OCI-LY3 (cell line): ENCODE data around the gene WARS2.

Experiments used
- H2AFZ ChIP-seq: fragments of 200-600, 300-600 bp; shearing (Covaris generic); 2 replicates; pipeline ENCODE4 v1.6.0; 2014; ENCODE audit warnings: antibody characterized with exemption, low read depth, low read length
- H3K27ac ChIP-seq: fragments of 200-600, 300-600 bp; sonication (generic); 2 replicates; pipeline ENCODE4 v1.5.1; 2014; ENCODE audit warnings: mild to moderate bottlenecking, low read length, moderate library complexity, mixed read lengths
- H3K27me3 ChIP-seq: fragments of 200-600, 300-600 bp; sonication (generic); 2 replicates; pipeline ENCODE4 v1.6.1; 2014; ENCODE audit warnings: low read depth, low read length, mixed read lengths
- H3K36me3 ChIP-seq: fragments of 200-600, 300-600 bp; sonication (generic); replicated peaks from 2 replicates; pipeline ENCODE3; 2014; ENCODE audit warnings: low read depth, low read length, mixed read lengths
- H3K4me1 ChIP-seq: fragments of 300-600, 200-600 bp; sonication (generic); 2 replicates; pipeline ENCODE4 v1.6.1; 2014; ENCODE audit warnings: low read length, mixed read lengths
- H3K4me2 ChIP-seq: fragments of 200-600, 300-600 bp; sonication (generic); 2 replicates; pipeline ENCODE4 v1.6.1; 2014; ENCODE audit warnings: low read length, mixed read lengths
- H3K4me3 ChIP-seq: fragments of 300-600, 200-600 bp; sonication (generic); 2 replicates; pipeline ENCODE4 v1.5.1; 2014; ENCODE audit warnings: antibody characterized with exemption, mild to moderate bottlenecking, low read length, moderate library complexity
- H3K79me2 ChIP-seq: fragments of 300-600, 200-600 bp; shearing (Covaris generic); 2 replicates; pipeline ENCODE4 v1.6.1; 2014; ENCODE audit warnings: mild to moderate bottlenecking, low read length, mixed read lengths
- H3K9ac ChIP-seq: fragments of 300-600, 200-600 bp; shearing (Covaris generic); 2 replicates; pipeline ENCODE4 v1.6.0; 2014; ENCODE audit warnings: mild to moderate bottlenecking, low read length, moderate library complexity
- H3K9me3 ChIP-seq: fragments of 200-600, 300-600 bp; shearing (Covaris generic); 2 replicates; pipeline ENCODE4 v1.6.1; 2014; ENCODE audit warnings: low read length, mixed read lengths; ENCODE audit not compliant: insufficient read depth
- H4K20me1 ChIP-seq: fragments of 200-600, 300-600 bp; sonication (generic); 2 replicates; pipeline ENCODE4 v1.6.1; 2016; ENCODE audit warnings: low read length, mixed read lengths; ENCODE audit not compliant: insufficient read depth
- CTCF ChIP-seq: fragments of 200-600, 300-600 bp; sonication (generic); IDR thresholded peaks from 2 replicates; pipeline ENCODE4 v1.5.1; 2014; ENCODE audit warnings: antibody characterized with exemption, low read length, low read depth
- EZH2phosphoT487 ChIP-seq: fragments of 200-600 bp; shearing (Covaris generic); IDR thresholded peaks from 2 replicates; pipeline ENCODE4 v1.6.1; 2018; ENCODE audit warnings: antibody characterized with exemption, mixed run types, low read depth

The WARS2 gene

GRCh38 chr1:119055568-119055967, 84.9 kb downstream of the WARS2 start:
- TF ChIP-seq CTCF (no peak), EZH2phosphoT487 (no peak)
- no peaks in the 10 kb centered on the region for H3K4me1 ChIP-seq

GRCh38 chr1:119053917-119054316, 86.5 kb downstream of the WARS2 start:
- Histone ChIP-seq H3K27ac (no peak overlapping the region), H3K4me2 (no peak overlapping the region), H3K27me3 (no peaks in the 10 kb centered on the region), H4K20me1 (no peaks in the 10 kb centered on the region), H3K36me3 (no peaks in the 10 kb centered on the region), H3K9me3 (no peaks in the 10 kb centered on the region), H3K79me2 (no peaks in the 10 kb centered on the region), H3K4me1 (no peaks in the 10 kb centered on the region), H2AFZ (no peak overlapping the region), H3K4me3 (no peak overlapping the region), H3K9ac (no peak overlapping the region)
- no peak for TF ChIP-seq EZH2phosphoT487
- no peak for TF ChIP-seq CTCF

More at GRCh38 chr1:119055568-119055967, 84.9 kb downstream of the WARS2 start:
- Histone ChIP-seq H3K27ac (no peak overlapping the region), H3K27me3 (no peaks in the 10 kb centered on the region), H3K4me3 (no peak overlapping the region), H3K9ac (no peak overlapping the region), H3K4me2 (no peak overlapping the region), H4K20me1 (no peaks in the 10 kb centered on the region), H2AFZ (no peak overlapping the region), H3K9me3 (no peaks in the 10 kb centered on the region), H3K36me3 (no peaks in the 10 kb centered on the region), H3K79me2 (no peaks in the 10 kb centered on the region)

GRCh38 chr1:119052267-119052666, 88.2 kb downstream of the WARS2 start:
- H3K36me3 ChIP-seq = no peaks in the 10 kb centered on the region
- H3K4me1 ChIP-seq = no peaks in the 10 kb centered on the region
- H3K27ac ChIP-seq = no peak overlapping the region
- H3K9ac ChIP-seq = no peak overlapping the region
- TF ChIP-seq EZH2phosphoT487 = no peak
- H3K27me3 ChIP-seq = no peaks in the 10 kb centered on the region
- no peaks in the 10 kb centered on the region for H3K79me2 ChIP-seq
- H3K4me3 ChIP-seq = no peak overlapping the region
- no peak overlapping the region for H2AFZ ChIP-seq
- no peaks in the 10 kb centered on the region for H4K20me1 ChIP-seq
- H3K4me2 ChIP-seq = no peak overlapping the region
- H3K9me3 ChIP-seq = no peaks in the 10 kb centered on the region

- Histone ChIP-seq H3K4me3 (no peak overlapping the region), H3K79me2 (no peaks in the 10 kb centered on the region), H3K9me3 (no peaks in the 10 kb centered on the region), H3K9ac (no peak overlapping the region), H2AFZ (no peak overlapping the region), H4K20me1 (no peaks in the 10 kb centered on the region), H3K27me3 (no peaks in the 10 kb centered on the region), H3K4me2 (no peak overlapping the region), H3K36me3 (no peaks in the 10 kb centered on the region), H3K27ac (no peak overlapping the region), H3K4me1 (no peaks in the 10 kb centered on the region)
- TF ChIP-seq CTCF (no peak), EZH2phosphoT487 (no peak)
Observed at GRCh38 chr1:119048624-119049404, 91.6 kb downstream of the WARS2 start.
